Stimulated activated CD8-positive, alpha-beta memory T cell treated with anti-CD3 and anti-CD28 coated beads, Interleukin-7, amount 100 ng/mL, for 4 hours (primary cell): Measurements from ENCODE around the gene RIPK4.

Experiments
- DNase-seq, 2 donors: peaks; one replicate each; pipeline ENCODE4 v3.0.0-alpha.2; 2020; ENCODE audit warnings: low read depth in 2 of 2

RIPK4 gene

DNA sequence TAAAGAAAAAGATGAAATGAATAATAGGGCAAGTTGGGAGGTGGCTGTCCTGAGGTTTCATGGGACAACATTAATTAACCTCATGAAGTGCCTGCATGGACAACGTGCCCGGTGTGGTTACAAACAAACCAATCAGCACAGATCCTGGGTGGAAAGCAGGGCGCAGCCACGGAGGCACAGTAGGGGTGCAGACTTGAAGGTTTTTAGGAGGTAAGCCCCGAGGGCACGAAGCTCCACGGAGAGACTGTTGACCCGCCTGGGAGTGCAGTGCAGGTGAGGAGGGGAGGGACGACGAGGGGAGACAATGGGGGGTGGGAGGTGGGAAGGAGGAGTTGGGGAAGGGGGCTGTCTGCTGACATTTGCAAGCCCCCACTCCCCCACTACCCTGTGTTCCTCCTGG is 2.3 kb upstream of the RIPK4 start:
- no peak for DNase-seq

DNA sequence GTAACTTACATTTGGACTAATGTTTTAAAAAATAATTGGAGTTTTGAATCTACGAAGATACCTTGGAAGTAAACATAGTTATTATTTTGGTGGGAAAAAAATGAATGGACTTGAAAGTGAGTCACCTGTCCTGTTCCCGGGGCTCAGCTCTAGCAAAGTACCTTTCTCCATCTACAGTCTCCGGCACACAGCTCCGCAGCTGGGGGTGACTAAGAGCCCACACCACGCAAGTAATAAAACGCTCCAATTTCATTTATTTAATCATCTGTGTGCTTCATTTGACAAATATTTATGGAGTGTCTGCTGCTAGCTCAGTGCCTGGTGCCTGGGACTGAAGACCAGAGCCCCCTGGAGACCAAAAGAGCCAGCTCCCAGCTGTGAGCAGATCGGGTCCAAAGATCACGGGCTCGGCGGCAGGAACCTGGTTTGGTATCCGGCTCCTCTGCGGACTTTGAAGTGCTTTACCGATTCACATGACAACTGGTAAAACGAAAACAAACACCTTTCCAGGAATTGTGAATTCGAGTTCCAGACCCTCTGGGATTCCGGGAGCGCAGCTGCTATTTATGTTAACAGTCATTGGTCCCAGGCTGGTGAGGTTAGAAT is 1.7 kb upstream of the RIPK4 start:
- DNase-seq: no peak

DNA sequence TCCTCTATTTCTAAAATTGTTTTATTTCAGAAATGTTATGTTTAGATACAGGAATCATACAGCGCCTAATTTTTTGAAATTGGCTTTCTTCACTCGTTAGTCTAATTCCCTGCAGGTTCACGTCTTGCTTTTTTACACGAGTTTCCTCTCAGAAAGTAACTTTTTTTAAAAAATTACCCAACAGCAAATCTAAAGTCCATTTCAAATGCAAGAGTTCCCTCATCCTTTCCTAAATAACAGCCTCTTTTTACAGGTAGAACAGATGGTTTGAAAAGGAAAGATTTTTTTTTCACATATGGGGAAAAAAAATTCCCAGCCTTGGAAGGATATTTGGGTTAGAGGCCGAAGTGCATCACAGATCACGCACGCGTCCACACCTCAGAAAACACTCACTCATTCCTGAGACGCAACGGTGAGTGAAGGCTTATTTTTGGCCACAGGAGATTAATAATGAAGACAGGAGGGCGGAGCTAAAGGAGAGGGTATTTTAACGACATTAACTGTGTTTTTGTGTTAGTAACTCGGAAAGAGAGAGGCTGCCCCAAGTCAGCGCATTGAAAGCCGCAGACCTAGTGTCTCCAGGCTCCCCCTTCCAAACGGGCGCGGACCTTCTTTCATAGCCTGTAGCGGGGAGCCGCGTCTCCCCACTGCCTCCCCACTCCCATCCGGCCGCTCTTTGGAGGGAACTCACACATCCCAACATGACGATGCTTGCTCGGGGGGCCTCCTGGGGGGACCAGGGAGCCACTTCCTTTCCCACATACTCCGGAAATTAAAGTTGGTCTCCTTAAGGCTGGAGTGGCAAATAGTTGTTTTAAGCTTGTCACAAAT is 969 bp upstream of the RIPK4 start:
- DNase-seq: no peak

DNA sequence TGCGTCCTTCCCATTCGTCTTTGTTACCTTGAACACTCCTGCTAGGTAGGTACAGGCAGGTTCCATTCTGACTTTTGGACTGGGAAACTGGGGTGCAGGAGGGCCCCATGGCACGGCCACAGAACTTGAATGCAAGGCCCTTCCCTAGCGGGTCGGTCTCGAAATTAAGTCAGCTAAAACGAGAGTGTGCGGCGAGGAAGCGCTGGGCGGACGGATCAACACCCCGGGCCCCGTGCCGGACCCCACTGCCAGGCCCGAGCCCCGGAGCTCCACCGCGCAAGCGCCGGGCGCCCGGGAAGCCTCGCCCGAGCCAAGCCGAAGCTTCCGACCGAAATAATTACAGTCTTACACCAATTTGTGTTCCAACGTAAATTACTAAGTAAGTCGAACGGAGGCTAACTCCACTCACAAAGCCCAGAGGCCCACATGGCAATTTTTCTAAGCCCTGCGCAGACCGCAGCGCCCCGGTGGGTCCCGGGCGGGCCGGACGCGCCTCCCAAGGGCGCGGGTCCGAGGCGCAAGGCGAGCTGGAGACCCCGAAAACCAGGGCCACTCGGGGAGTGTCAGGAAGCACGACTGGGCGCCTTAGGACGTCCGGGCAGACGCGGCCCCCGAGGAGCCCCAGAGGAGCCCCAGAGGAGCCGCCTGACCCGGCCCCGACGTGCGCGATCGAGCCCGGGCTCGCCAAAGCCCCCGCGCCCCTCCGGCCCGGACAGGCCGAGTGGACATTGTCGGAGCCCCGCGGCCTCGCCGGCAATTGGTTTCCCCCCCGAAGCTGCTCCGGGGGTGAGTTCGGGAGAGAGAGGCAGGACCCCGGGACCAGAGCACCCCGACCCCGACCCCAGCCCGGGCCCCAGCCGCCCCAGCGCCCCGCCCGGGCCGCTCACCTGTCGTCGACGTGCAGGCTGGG is 624 bp downstream of the RIPK4 start:
- DNase-seq: no peak

DNA sequence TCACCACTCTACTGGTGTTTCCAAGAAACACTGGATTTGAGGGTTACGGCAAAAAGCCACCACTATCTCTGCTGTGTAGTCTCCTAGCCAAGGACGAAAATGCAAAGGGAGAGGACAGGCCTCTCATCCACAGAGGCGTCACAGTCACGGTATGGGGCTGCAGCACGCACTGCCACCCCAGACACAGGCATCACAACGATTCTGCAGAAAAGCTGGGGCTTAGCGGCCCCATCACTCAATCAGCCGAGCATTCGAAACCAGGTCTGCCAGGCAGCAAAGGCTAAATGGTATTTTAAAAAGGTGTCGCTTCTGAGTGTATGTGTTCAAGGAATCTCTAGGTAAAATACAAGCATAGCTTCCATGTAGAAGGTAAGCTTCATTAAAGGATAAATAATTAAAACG is 1.4 kb downstream of the RIPK4 start:
- DNase-seq: no peak

DNA sequence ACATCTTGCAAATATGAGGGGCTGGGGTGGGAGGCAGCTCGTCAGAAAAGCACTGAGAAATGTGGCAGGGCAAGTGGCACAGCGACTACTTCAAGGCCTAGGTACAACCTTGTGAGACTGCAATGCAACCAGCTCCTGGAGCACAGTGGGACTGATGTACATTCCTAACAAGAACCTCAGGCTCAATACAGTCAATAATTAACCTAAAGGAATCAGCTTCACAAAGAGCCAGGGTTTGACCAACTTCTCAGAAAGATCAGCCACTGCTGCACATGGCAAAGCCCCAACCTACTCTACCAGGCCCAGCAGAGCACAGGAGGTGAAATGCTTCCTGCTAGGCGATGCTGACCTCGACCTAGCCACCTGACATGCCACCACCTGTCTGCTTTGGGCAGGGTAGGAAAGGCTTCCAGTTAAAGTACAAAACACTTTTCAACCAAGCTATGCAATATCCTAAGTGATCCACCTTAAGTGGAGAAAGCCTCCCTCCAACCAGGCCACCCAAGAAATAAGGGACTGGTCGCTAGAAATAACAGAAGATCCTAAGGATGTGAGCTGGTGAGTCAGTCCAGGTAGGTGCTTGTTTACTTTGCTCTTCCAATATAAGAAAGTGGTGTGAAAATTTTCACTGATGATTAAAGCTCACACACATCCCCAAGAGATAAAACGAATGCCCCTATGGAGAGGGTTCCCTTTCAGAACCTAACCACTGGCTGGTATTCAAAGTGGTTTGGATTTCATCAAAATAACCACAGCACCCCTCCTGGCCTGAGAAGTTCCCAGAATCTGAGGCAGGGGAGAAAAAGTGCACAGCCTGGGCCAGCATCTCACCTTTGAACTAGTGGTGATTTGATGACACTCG is 2.1 kb downstream of the RIPK4 start:
- no peak for DNase-seq

DNA sequence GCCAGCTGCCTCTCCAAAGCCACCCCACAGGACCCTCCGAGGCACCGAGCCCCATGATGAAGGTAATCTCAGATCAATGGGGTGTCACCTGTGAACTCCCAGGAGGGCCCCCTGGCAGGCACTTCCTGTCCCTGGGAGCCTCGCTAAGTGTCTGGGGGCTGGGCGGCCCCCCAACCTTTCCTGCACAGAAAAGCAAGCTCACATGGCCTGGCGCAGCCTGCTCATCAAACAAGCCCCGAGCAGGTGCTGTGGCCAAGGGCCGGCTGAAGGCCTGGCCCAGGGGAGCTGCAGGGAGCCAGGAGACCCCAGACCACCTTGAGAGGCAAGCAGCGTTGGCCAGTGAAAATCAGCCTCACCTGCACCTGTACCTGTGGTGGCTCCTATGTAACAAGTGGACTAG is 2.9 kb downstream of the RIPK4 start:
- DNase-seq: no peak

DNA sequence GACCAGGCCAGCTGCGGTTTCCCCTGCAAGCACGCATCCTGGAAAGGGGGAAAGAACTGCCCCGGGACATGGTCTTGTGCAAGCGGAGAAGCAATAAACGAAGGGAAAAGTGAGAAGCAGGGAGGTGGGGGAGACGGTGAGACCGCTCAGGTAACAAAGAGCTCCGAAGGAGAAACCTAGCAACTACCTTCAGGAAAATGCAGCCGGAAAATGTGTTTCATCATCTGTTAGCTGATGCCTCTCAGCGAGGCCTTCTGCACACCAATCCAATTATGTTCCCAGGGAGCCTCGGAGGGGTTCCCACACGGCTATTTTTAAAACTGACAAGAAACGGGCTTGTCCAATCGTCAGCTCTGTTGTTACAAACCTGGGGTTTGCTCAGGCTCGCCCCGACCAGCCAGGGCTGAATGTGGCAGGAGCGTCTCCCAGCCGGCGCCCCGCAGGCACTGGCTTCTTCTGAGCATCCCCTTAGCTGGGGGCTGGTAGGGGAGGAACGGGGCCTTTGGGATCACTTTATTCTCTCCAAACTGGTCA is 3.4 kb downstream of the RIPK4 start:
- no peak for DNase-seq

DNA sequence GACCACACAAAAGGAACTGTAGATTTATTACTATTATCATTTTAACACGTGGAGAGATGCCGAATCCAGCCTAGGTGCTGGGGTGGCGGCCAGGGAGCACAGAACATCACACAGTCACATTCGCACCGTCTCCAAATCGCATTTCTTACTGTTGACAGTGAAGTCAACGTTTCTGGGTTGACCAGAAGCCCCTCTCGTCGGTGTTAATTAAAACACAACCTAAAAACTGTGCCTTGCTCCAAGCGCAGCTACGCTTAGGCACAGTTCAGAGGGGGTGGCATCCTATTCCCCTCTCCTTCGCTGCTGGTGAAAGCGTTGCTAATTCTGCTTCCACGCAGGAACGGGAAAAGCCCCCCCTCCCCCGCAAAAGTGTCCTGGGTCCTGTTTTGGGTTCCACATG is 4.1 kb downstream of the RIPK4 start:
- no peak for DNase-seq

DNA sequence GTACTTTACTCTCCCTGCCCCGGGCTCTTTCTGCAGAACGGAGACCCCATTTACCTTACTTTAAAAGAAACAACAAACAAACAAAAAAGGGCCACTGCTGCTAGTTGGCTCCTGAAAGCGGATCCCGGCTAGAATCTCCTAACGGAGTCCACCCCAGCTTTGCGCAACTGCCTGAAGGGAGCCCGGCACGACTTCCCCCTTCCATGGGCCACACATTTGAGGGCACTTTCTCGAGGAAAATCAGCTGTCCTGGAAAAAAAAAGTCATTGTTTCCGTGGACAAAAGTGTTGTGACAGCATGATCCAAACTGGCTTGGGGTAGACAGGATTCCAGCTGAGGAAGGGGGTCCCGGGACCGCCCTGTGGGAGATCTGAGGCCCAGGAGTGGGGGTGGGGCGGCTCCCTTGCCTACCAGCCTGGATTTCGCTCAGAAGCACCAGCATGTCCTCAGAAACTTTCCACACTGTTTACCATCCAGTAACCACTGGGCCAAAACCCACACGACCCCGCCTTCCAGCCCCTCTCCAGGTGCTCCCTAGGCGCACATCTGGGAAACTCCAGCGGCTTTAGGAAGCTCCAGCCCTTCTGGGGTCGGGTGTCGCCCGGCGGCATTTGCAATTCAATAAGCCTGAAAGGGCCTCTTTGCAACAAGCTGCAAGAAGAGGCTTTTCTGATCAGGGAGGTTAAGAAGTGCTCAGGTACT is 4.8 kb downstream of the RIPK4 start:
- DNase-seq: no peak

DNA sequence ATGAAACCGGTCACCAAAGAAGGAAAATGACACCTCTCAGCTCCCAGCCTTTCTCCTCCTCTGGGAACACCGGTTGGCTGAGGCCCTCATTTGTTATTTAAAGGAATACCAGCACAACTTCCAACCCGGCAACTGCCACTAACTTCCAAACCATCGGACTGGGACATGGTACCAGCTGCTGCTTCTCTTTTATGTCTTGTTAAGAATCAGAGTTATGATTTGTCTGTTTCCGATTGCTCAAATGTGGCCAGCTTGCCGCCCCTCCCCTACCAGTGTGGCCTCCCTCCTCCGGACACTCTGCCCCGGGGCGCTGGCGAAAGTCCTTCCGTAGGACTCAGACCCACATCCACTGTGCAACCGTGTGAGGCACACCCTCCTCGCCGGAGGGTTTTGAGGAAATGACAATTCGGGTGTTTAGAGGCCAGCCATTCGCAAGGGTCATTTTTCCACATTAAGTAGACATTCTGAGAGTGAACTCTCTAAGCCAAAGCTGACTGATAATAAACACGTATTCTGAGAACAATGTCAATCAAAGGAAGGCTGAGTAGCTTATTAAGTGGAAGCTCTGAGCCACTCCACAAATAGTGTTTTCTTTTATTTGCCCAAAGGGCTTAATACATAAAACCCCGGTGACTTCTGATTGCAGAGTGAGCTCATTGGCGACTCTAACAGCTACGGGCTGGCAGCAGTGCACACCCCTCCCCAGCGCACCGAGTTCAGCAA is 5.5 kb downstream of the RIPK4 start:
- DNase-seq: no peak

DNA sequence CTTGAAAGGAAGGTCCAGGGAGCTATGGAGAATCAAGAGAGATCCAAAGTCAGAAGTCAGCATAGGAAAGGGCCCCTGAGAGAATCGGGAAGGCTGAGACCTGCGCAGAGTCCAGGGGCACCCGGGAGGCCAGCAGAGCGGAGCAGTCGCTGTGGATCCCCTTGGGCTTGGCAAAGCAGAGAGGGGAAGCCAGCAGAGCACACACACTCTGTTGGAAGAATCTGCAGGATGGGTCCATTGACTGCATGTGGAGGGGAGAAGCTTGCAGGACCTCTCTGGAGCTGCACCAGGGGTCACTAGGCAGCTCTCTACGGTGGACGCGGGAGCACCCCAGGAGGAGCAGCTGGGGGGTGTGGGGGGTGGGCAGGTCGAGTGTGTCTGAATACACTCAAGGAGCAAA is 6.4 kb downstream of the RIPK4 start:
- no peak for DNase-seq

DNA sequence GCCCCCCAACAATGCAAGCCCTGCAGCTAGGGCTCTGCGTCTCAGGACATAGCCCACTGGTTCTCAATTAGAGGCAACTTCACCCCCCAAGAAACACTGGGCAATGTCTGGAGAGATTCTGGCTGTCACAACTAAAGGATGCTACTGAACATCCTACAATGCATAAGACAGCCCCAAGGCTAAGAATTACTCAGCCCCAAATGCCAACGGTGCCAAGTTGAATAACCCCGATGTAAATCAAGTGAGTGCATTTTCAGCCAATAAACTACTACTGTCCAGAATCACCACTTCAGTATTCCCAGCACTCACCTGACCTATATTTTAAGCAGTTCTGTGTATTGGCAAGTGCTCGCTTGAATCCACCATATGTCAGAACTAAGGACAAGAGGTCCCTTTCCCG is 6.9 kb downstream of the RIPK4 start:
- DNase-seq: no peak

DNA sequence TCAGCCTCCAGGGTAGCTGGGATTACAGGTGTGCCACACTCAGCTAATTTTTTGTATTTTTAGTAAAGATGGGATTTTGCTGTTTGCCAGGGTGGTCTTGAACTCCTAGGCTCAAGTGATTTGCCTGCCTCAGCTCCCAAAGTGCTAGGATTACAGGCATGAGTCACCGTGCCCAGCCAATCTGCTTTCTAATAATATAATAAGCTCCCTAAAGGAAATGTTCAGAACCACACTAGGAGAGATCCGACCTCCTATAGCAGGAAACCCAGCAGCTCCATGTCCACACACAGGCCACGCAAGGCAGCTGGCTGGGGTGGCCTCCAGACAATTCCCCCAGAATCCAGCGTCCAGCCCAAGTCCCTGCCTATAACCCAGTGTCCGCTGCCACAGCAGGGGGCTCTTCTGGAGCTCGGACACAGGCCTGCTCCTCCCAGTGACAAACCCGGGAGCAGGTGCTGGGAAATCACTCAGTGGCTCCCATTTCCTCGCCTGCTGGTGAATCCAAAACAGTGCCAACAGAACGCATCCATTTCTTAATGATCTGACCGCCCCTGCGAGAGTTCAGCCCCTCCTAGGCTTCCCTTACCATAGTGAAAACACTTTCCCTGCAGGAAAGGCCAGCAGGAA is 7.5 kb downstream of the RIPK4 start:
- no peak for DNase-seq

DNA sequence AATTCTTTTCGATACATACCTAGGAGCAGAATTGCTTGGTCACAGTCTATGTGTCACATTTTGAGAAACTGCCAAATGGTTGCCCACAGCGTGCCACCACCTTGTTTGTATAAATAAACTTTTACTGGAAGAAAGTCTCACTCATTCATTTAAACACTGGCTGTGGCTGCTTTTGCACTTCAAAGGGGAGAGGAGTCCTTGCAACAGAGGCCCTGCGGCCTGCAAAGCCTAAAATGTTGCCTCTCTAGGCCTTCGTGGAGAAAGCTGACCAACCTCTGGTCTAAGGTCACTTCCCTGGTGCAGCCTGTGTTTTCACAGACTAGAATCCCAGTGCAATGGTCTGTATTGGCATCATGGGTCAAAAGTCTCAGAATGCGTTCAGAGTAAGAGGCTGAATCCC is 8.3 kb downstream of the RIPK4 start:
- DNase-seq: no peak

DNA sequence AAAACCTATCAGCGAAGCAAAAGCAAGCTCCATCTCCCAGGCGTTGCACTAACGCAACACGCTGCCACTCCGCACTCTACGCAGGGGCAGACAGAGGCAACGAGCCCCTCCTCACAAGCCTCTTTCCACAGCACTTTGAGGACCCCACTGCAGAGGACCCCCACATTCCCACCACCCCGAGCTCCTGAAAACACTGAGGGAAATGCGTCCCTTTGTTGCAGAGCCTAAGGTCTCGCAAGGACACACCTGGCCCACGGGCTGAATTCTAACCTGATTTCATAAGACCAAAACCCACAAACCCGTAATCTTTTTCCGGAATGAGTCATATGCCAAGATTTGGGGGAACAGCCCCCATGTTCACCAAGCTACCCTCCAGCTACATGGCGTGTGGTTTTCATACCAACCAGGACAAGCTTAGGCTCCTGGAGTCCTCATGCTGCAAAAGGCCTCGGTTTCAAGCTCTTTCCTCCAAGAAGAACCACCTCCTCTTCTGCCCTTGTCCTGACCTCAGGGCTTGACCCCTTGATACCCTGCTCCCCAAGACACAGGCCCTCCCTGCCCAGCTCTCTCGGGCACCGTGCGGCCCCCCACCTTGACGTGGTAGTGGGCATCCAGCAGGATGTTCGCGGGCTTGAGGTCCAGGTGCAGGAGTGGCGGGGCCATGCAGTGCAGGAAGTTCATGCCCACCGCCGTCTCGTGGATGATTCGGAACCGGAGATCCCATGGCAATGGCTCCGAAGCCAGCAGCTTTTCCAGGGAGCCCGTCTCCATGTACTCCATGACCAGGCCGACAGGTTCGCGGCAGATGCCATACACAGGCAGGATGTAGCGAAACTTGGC is 10.7 kb downstream of the RIPK4 start:
- no peak for DNase-seq

DNA sequence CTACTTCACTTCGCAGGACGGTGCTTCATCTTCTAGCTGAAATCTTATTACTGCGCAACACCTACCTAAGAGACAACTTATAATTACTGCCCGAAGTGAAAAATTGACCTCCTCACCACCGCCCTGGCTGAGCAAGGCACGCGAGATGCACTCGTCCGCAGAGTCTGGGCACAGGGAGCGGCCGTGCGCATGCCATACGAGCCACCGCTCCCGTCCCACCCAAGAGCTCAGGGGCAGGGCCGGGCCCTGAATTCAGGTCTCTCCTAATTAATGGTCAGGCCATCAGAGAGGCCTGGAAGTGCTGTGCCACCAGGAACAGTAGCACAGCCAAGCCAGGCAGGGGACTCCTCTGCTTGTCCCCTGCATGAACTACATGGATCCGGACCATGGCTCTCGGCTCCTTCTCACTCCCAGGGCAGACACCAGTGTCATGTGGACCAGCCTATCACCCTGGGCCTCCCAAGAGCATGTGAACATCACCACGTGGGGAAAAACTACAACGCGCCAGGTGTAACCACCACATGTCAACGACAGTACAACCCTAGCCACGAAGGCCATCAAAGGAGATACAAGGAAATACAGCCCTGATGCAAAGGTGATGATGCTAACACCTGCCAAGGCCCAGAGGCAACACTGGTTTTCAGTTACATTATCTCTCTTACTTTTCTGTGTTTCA is 11.5 kb downstream of the RIPK4 start:
- no peak for DNase-seq

DNA sequence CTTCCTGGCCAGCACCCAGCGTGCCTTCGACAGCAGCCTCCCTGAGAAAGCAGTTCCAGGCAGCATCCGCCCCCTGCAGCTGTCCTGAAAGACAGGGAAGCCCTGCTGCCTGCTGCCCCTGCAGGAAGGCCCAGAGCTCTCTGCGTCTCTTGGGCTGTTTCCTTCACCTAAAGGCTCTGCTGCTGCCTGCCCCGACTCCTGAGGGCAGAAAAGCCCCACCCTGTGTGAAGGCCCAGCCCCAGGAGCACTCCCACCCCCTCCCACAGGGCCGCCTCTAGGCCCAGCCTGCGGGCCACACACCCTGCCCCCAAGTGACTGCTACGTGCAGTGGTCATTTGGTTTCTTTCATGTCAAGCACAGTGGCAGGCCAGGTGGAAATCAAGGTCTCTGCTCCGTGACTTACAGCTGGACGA is 12.4 kb downstream of the RIPK4 start:
- DNase-seq: no peak
